Embryonic facial prominence (tissue), 1 donor: ENCODE measurements around the gene GUCY1B1.

ENCODE experiments used
- DNase-seq: peaks from one replicate; pipeline ENCODE4 v3.0.0-alpha.2; 2016; ENCODE audit errors: extremely low spot score

Gene GUCY1B1

DNA sequence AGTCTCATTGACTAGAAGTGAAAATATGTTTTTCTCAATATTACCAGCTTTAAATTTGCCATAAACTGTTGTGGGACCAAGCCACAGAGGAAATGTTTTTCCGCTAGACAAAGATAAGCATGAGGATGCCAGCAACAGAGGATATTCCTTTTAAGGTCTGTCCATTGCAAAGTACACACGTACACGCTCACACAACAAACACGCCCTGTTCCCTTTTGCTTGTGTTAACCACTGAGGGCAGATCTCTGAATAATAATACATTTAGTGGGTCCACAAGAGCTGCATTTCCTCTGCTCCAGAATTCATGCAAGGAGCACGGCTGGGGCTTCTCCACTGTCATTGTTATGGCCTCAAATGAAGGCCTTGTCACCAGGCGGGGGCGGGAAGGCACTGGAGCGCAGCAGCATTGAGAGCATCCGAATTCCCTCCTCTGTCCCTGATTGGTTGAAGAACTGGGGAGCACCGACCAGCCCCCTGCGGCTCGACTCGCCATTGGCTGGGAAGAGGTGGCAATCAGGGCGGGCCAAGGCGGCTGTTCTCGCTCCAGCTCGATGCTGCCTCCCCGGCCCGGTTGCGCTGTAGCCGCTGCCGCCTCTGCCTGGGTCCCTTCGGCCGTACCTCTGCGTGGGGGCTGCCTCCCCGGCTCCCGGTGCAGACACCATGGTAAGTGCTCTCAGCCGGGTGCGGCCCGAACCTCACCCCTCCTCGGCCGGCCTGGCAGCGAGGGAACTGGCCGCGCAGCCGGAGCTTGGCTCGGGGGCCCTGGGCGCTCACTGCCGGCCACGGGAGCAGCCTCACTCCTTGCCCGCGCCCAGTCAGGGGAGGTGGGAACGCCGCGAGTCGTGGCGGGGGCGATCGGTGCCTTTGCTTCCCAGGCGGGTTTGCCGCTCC is at the start of gene GUCY1B1:
Gene GUCY1B1, plus strand, starts transcription at position 541 of the 891 bp plus-strand sequence. Its CDS starts 120 bp downstream, at position 661.
- DNase-seq, result peak; percentile 87

DNA sequence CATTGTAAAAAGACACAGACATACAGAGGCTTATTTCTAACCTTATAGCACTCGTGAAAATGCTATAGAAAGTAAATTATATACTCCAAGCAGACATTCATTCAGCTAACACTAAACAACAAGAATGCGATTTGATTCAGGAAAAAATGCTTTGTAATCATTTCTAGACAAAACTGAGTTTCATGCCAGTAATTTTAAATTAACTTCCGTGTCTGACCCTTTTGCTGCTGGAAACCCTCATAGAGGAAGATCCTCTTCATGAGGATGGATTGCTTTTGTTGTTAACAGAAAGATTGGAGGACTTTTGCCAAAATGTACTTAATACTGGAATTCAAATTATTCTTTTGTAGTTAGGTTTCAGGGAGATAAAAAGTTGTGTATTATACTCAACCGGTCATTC is 48.9 kb upstream of the GUCY1B1 start:
- DNase-seq, result no peak

DNA sequence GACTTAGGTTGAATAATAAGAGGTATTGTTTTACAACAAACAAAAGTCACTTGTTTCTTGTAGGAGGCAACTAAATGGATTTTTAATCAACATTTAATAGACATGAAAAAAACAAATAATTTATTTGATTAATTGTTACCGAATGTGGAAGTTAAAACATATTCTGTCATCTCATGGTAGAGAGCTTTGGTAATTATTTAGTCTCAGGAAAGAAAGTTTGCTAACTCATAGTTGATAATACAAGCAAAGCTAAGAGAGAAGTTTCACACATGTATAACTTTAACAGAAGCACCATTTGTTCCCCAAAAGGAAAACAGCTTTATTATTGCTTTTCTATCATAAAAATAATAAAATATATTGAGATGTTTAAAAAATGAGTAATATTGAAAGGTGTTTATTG is 47.3 kb upstream of the GUCY1B1 start:
- no peak for DNase-seq

DNA sequence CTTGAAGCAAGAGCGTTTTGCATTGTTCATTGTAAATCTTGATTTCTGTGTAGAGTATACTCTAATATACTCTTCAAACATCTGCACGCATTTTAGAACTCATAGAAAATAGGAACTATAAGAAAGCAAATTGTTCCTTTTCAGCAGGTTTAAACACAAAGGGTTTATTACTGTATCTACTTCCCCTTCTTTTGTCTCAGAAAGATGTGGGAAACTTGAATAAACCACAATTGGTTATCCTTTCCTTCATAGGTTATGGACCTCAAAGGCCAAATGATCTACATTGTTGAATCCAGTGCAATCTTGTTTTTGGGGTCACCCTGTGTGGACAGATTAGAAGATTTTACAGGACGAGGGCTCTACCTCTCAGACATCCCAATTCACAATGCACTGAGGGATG is 46.0 kb upstream of the GUCY1B1 start:
- no peak for DNase-seq

DNA sequence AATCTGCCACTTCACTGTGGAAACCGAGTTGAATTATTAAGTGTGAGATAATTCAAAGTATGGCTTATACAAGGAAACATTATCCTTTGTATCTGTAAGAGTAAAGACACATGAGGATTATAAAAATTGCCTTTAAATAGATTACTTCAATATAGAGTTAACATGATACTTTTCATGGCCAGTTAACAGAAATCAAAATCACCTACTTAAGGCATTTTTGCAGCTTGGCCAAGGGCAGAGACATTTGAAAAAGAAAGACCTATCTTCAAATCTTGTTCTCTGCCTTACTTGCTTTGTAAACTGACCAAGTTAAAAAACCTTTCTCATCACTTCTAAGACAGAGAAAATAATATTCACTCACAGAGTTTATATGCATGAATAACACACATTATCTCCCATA is 44.9 kb upstream of the GUCY1B1 start:
- DNase-seq, result no peak

GRCh38 chr4:155722336-155722735 is 36.5 kb upstream of the GUCY1B1 start:
- no peak for DNase-seq

- no peak for DNase-seq
These were observed 35.9 kb upstream of the GUCY1B1 start for GRCh38 chr4:155722816-155723499.

DNA sequence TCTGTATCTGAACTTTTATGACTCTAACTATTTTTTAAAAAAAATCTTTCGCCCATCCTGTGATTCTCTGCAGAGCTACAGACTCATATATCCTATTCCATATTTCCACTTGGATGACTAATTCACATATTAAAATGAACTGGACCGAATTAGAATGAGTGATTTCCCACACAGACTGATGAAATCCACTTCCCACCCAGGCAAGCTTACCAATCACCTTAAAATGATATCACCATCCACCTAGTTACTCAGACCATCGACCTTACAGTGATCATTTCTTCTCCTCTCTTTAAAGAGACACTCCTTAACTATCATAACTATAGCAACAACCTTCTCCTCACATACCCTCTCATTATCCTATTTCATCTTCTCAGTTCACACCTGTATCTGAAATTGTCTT is 34.1 kb upstream of the GUCY1B1 start:
- no peak for DNase-seq

GRCh38 chr4:155734065-155734464 is 24.8 kb upstream of the GUCY1B1 start:
- DNase-seq, result no peak

- DNase-seq, result no peak
These were observed 23.9 kb upstream of the GUCY1B1 start for GRCh38 chr4:155734951-155735350.

DNA sequence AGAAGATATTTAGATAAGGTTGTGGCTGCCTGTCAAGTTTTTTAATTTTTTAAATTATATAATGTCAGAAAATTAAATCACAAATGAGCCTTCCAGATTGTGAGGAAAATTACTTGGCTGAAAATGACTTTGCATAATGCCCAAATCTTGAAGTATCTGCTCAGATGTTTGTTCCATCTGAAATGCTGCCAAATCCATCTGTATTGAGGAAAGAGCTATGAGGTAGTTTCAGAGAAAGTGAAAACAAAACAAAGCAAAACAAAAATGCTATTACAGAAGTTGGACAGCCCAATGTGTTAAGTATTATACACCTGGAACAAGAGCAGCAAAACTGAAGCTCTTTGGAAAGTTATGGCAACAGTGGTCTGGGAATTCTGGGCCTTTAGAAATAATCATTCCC is 23.3 kb upstream of the GUCY1B1 start:
- DNase-seq, result no peak

GRCh38 chr4:155738548-155738947 is 20.3 kb upstream of the GUCY1B1 start:
- DNase-seq, result no peak

DNA sequence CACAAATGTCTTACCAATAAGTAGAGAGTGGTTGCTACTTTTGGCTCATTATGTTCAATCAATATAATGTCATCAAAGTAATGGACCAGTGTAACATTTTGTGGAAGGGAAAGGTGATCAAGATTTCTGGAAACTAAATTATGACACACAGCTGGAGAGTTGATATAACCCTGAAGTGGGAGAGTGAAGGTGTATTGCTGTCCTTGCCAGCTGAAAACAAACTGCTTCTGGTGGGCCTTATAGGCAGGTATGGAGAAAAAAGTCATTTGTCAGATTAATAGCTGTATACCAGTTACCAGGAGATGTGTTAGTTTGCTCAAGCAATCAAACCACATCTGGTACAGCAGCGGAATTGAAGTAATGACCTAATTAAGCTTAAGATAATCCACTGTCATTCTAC is 17.3 kb upstream of the GUCY1B1 start:
- no peak for DNase-seq

GRCh38 chr4:155742310-155743015 is 16.4 kb upstream of the GUCY1B1 start:
- DNase-seq, result no peak

DNA sequence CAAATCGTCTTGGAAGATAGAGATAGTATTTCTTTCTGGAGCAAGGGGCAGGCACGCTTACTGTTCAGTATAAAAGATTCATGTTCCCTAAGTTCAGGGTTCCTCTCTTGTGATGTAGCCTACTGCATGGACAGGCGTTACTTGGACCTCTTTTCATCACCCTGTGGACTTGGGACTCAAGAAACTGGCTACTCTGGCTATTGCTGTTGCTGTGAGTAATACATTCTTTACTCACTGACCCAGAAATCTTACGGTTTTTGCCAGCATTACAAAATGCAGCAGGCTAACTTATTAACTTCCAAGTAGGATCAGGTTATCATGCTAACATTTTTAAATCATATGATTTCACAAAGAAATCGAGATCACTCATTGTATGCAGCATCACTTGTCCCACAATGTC is 12.8 kb upstream of the GUCY1B1 start:
- no peak for DNase-seq

- no peak for DNase-seq
These were observed 10.8 kb upstream of the GUCY1B1 start for GRCh38 chr4:155748039-155748438.

DNA sequence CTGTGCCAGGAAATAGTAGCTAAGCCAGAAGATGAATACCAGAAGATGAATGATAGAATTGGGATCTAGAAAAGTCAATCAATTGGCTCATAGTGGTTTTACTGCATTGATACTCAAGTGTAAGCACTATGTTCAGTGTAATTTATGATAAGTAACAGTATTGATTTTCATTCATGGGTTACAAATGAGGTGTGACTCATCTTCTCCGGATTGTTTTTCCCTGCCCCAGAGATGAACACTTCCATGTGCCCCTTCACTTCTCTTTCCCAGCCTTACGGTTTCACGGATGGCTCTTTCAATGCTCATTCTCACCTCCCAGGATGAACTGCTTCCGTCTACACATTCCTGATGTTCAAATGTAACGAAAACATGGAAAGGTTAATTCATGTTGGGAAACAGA is 9.8 kb upstream of the GUCY1B1 start:
- no peak for DNase-seq

DNA sequence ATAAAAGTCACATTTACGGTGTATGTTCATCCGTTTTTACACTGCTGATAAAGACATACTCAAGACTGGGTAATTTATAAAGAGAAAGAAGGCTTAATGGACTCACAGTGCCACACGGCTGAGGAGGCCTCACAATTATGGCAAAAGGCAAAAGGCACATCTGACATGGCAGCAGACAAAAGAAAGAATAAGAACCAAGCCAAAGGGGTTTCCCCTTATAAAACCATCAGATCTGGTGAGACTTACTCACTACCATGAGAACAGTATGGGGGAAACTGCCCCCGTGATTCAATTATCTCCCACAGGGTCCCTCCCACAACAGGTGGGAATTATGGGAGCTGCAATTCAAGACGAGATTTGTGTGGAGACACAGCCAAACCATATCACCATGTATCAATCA is 7.3 kb upstream of the GUCY1B1 start:
- no peak for DNase-seq

- no peak for DNase-seq
These were observed 1.0 kb upstream of the GUCY1B1 start for GRCh38 chr4:155757745-155758265.

GRCh38 chr4:155759372-155760252 is 791 bp downstream of the GUCY1B1 start:
- DNase-seq, result no peak

- DNase-seq, result no peak
These were observed 2.2 kb downstream of the GUCY1B1 start for GRCh38 chr4:155761047-155761446.
